Activated CD4-positive, alpha-beta T cell treated with anti-CD3 and anti-CD28 coated beads, Interleukin-2, amount 10 ng/mL, durations not matched to agents 7 days and 5 days (primary cell): Measurements from ENCODE around the gene BST2. TPM values are rescaled to one million over a fixed set of nuclear protein-coding genes. Genes with fewer than 3 reads are reported as not detected.
"Not testable (repeated sequence)": the region's sequence is repeated elsewhere in the genome, so short reads cannot be mapped to it uniquely, and the experiment has no call there.

ENCODE experiments used
- CTCF ChIA-PET: fragments of 350-600 bp; sonication (Branson Sonifier 250); formaldehyde crosslinking; loops from one replicate; lab custom pipeline; 2021; ENCODE audit warnings: antibody characterized with exemption; lab: Charles Lee
- POLR2A ChIA-PET: fragments of 350-600 bp; sonication (Branson Sonifier 250); formaldehyde crosslinking; loops from one replicate; lab custom pipeline; 2021; ENCODE audit warnings: antibody characterized with exemption; lab: Charles Lee
- DNase-seq: peaks from one replicate; pipeline ENCODE4 v3.0.0-alpha.2; 2020
- H3K27ac Mint-ChIP-seq: one replicate; pipeline ENCODE4 v1.8.0; 2021; ENCODE audit warnings: mild to moderate bottlenecking, moderate library complexity, mixed read lengths
- H3K27me3 Mint-ChIP-seq: one replicate; pipeline ENCODE4 v1.8.0; 2021; ENCODE audit warnings: mixed read lengths
- H3K36me3 Mint-ChIP-seq: one replicate; pipeline ENCODE4 v1.8.0; 2021; ENCODE audit warnings: low read depth, mixed read lengths
- H3K4me1 Mint-ChIP-seq: one replicate; pipeline ENCODE4 v1.8.0; 2021; ENCODE audit warnings: mixed read lengths
- H3K4me3 Mint-ChIP-seq: one replicate; pipeline ENCODE4 v1.8.0; 2021; ENCODE audit warnings: mild to moderate bottlenecking, moderate library complexity, mixed read lengths
- H3K9me3 Mint-ChIP-seq: one replicate; pipeline ENCODE4 v1.8.0; 2021; ENCODE audit warnings: mixed read lengths
- total RNA-seq, 2 experiments: library from RNA; stranded (reverse); gene quantifications; one replicate each; pipeline ENCODE4 v1.2.3, GENCODE V29; 2021

The BST2 gene
- total RNA-seq, 2 experiments from 2014 or later: 192 to 198 TPM

GRCh38 chr19:17370026-17370587 lies 35.3 kb downstream of the BST2 start:
- no peaks in the 10 kb centered on the region for H3K36me3 Mint-ChIP-seq
- peaks cover 5% of the 10 kb centered on the region for H3K4me1 Mint-ChIP-seq
- CTCF ChIA-PET: no interaction called here
- peaks cover 8% of the 10 kb centered on the region for H3K27me3 Mint-ChIP-seq
- POLR2A ChIA-PET: no interaction called here
- no peak for DNase-seq
- no peak overlapping the region for H3K4me3 Mint-ChIP-seq
- no peaks in the 10 kb centered on the region for H3K9me3 Mint-ChIP-seq
- H3K27ac Mint-ChIP-seq: no peak overlapping the region

GRCh38 chr19:17365361-17365760 lies 40.1 kb downstream of the BST2 start:
- H3K27ac Mint-ChIP-seq: no peak overlapping the region
- no peak overlapping the region for H3K4me3 Mint-ChIP-seq

GRCh38 chr19:17363852-17364605 lies 41.4 kb downstream of the BST2 start:
- CTCF ChIA-PET, H3K9me3 Mint-ChIP-seq, H3K27ac Mint-ChIP-seq, H3K4me1 Mint-ChIP-seq, H3K27me3 Mint-ChIP-seq, POLR2A ChIA-PET, H3K4me3 Mint-ChIP-seq, DNase-seq, H3K36me3 Mint-ChIP-seq: not testable (repeated sequence)

More at GRCh38 chr19:17365361-17365760, 40.1 kb downstream of the BST2 start:
- DNase-seq: no peak
- Mint-ChIP-seq H3K9me3 (no peaks in the 10 kb centered on the region), H3K36me3 (no peaks in the 10 kb centered on the region), H3K4me1 (peaks cover 4% of the 10 kb centered on the region), H3K27me3 (peaks cover 8% of the 10 kb centered on the region)
- POLR2A ChIA-PET: no interaction called here
- CTCF ChIA-PET: interaction anchor here (0.9 to 2.4 kb wide), 4 partner anchors 11 to 29 kb away, joined by 3 to 11 read pairs (median 4); partner anchors contain the start of gene CCDC194

- Mint-ChIP-seq H3K4me1 (no peaks in the 10 kb centered on the region), H3K36me3 (no peaks in the 10 kb centered on the region), H3K9me3 (no peaks in the 10 kb centered on the region), H3K4me3 (no peak overlapping the region), H3K27ac (no peak overlapping the region), H3K27me3 (peaks cover 2% of the 10 kb centered on the region)
- ChIA-PET CTCF (no interaction called here), POLR2A (no interaction called here)
- no peak for DNase-seq
Measured at GRCh38 chr19:17359905-17360800, 45.3 kb downstream of the BST2 start.

GRCh38 chr19:17358395-17358794 lies 47.0 kb downstream of the BST2 start:
- H3K9me3 Mint-ChIP-seq: no peaks in the 10 kb centered on the region
- DNase-seq: no peak
- H3K4me3 Mint-ChIP-seq: no peak overlapping the region
- ChIA-PET CTCF (no interaction called here), POLR2A (no interaction called here)
- H3K27me3 Mint-ChIP-seq: peaks cover 5% of the 10 kb centered on the region
- no peaks in the 10 kb centered on the region for H3K4me1 Mint-ChIP-seq
- no peak overlapping the region for H3K27ac Mint-ChIP-seq
- no peaks in the 10 kb centered on the region for H3K36me3 Mint-ChIP-seq

GRCh38 chr19:17357724-17358123 lies 47.7 kb downstream of the BST2 start:
- ChIA-PET CTCF (interaction anchor here (0.6 kb wide), 1 partner anchor 895 kb away, joined by 4 read pairs; no protein-coding TSS in a partner anchor), POLR2A (no interaction called here)
- H3K9me3 Mint-ChIP-seq: no peaks in the 10 kb centered on the region
- H3K4me1 Mint-ChIP-seq: no peaks in the 10 kb centered on the region
- DNase-seq: no peak
- H3K4me3 Mint-ChIP-seq: no peak overlapping the region
- no peak overlapping the region for H3K27ac Mint-ChIP-seq
- H3K27me3 Mint-ChIP-seq: peaks cover 7% of the 10 kb centered on the region
- no peaks in the 10 kb centered on the region for H3K36me3 Mint-ChIP-seq

GRCh38 chr19:17357078-17357666 lies 48.3 kb downstream of the BST2 start:
- POLR2A ChIA-PET: no interaction called here
- Mint-ChIP-seq H3K4me1 (no peaks in the 10 kb centered on the region), H3K27ac (no peak overlapping the region), H3K36me3 (no peaks in the 10 kb centered on the region), H3K4me3 (no peak overlapping the region), H3K9me3 (no peaks in the 10 kb centered on the region), H3K27me3 (peaks cover 4% of the 10 kb centered on the region)
- DNase-seq: no peak
- CTCF ChIA-PET: no interaction called here

GRCh38 chr19:17353386-17353785 lies 52.0 kb downstream of the BST2 start:
- Mint-ChIP-seq H3K4me3 (no peak overlapping the region), H3K9me3 (no peaks in the 10 kb centered on the region), H3K4me1 (peaks cover 9% of the 10 kb centered on the region), H3K27me3 (peaks cover 26% of the 10 kb centered on the region), H3K36me3 (no peaks in the 10 kb centered on the region), H3K27ac (no peak overlapping the region)
- DNase-seq: no peak
- ChIA-PET CTCF (no interaction called here), POLR2A (no interaction called here)

Other genes starting within 250 kb of the BST2 start
- 10 to 100 TPM; 23.3 to 24.7 TPM for gene USE1, start 190.3 kb downstream of the BST2 start, total RNA-seq
- 10 to 100 TPM; 19.6 to 23.1 TPM for gene OCEL1, start 179.4 kb downstream of the BST2 start, total RNA-seq
- 1 to 10 TPM; 3.6 to 3.8 TPM for gene NR2F6, start 159.7 kb downstream of the BST2 start, total RNA-seq
- gene USHBP1, start 140.9 kb downstream of the BST2 start, total RNA-seq: under 1 TPM in 1 of 2 experiments, not detected in 1; 0.27 TPM
- 100 to 1,000 TPM; 111 to 113 TPM for gene BABAM1, start 138.2 kb downstream of the BST2 start, total RNA-seq
- 1 to 10 TPM; 1.7 to 1.9 TPM for gene ANKLE1, start 123.7 kb downstream of the BST2 start, total RNA-seq
- 10 to 100 TPM in 1 of 2 experiments, 1 to 10 TPM in 1; 9.3 to 10.1 TPM for gene ABHD8, start 102.2 kb downstream of the BST2 start, total RNA-seq
- gene MRPL34, start 99.8 kb downstream of the BST2 start, total RNA-seq: 10 to 100 TPM; 79.5 to 80.8 TPM
- 10 to 100 TPM; 39.5 to 45.3 TPM for gene DDA1, start 96.1 kb downstream of the BST2 start, total RNA-seq
- 10 to 100 TPM; 16.4 to 17.5 TPM for gene ANO8, start 70.8 kb downstream of the BST2 start, total RNA-seq
- 10 to 100 TPM; 30.9 to 41.3 TPM for gene GTPBP3, start 68.1 kb downstream of the BST2 start, total RNA-seq
- gene PLVAP, start 28.3 kb downstream of the BST2 start, total RNA-seq: not detected
- 1 to 10 TPM; 3.7 to 4.2 TPM for gene CCDC194, start 11.4 kb downstream of the BST2 start, total RNA-seq
- gene MVB12A, start 14.4 kb upstream of the BST2 start, total RNA-seq: 10 to 100 TPM; 33.5 to 44.5 TPM
- not detected for gene TMEM221, start 43.0 kb upstream of the BST2 start, total RNA-seq
- gene NXNL1, start 55.3 kb upstream of the BST2 start, total RNA-seq: not detected
- 1 to 10 TPM; 2.1 to 2.8 TPM for gene SLC27A1, start 64.9 kb upstream of the BST2 start, total RNA-seq
- gene PGLS, start 106.0 kb upstream of the BST2 start, total RNA-seq: 10 to 100 TPM; 81.8 to 93.0 TPM
- 10 to 100 TPM; 55.4 to 62.0 TPM for gene COLGALT1, start 150.0 kb upstream of the BST2 start, total RNA-seq